KOPT-K1 (cell line): ENCODE measurements around the gene XYLT2.

Experiments
- H3K27ac ChIP-seq: fragments of 200-600 bp; sonication (generic); 2 replicates; pipeline ENCODE4 v1.5.1; 2016; ENCODE audit warnings: antibody characterized with exemption, mild to moderate bottlenecking, low read depth, low read length; ENCODE audit not compliant: poor library complexity, severe bottlenecking
- H3K36me3 ChIP-seq: fragments of 200-600 bp; sonication (generic); 2 replicates; pipeline ENCODE4 v1.5.1; 2017; ENCODE audit warnings: antibody characterized with exemption, mild to moderate bottlenecking, low read length, moderate library complexity; ENCODE audit not compliant: insufficient read depth
- H3K9me3 ChIP-seq: fragments of 200-600 bp; sonication (generic); 2 replicates; pipeline ENCODE4 v1.5.1; 2017; ENCODE audit warnings: antibody characterized with exemption, low read length, mild to moderate bottlenecking; ENCODE audit not compliant: insufficient read depth, poor library complexity, severe bottlenecking

The XYLT2 gene

GRCh38 chr17:50352072-50352692 is 6.3 kb downstream of the XYLT2 start:
- Histone ChIP-seq H3K9me3 (no peaks in the 10 kb centered on the region), H3K27ac (no peak overlapping the region), H3K36me3 (peaks cover 50% of the 10 kb centered on the region)

- H3K27ac ChIP-seq, result no peak overlapping the region
- peaks cover 58% of the 10 kb centered on the region for H3K36me3 ChIP-seq
- no peaks in the 10 kb centered on the region for H3K9me3 ChIP-seq
Measured at GRCh38 chr17:50352693-50353599, 7.0 kb downstream of the XYLT2 start.

- Histone ChIP-seq H3K27ac (no peak overlapping the region), H3K9me3 (no peaks in the 10 kb centered on the region), H3K36me3 (peaks cover 66% of the 10 kb centered on the region)
Measured at GRCh38 chr17:50353600-50354195, 7.8 kb downstream of the XYLT2 start.

GRCh38 chr17:50354198-50354597 is 8.3 kb downstream of the XYLT2 start:
- Histone ChIP-seq H3K27ac (no peak overlapping the region), H3K9me3 (no peaks in the 10 kb centered on the region), H3K36me3 (peaks cover 71% of the 10 kb centered on the region)

GRCh38 chr17:50354776-50355175 is 8.8 kb downstream of the XYLT2 start:
- H3K27ac ChIP-seq, result no peak overlapping the region
- H3K36me3 ChIP-seq, result peaks cover 76% of the 10 kb centered on the region

GRCh38 chr17:50355336-50355700 is 9.4 kb downstream of the XYLT2 start:
- H3K9me3 ChIP-seq, result no peaks in the 10 kb centered on the region
- no peak overlapping the region for H3K27ac ChIP-seq
- peaks cover 82% of the 10 kb centered on the region for H3K36me3 ChIP-seq

More at GRCh38 chr17:50354776-50355175, 8.8 kb downstream of the XYLT2 start:
- H3K9me3 ChIP-seq, result no peaks in the 10 kb centered on the region

GRCh38 chr17:50355701-50356341 is 9.9 kb downstream of the XYLT2 start:
- Histone ChIP-seq H3K9me3 (no peaks in the 10 kb centered on the region), H3K36me3 (peaks cover 82% of the 10 kb centered on the region), H3K27ac (no peak overlapping the region)

GRCh38 chr17:50356418-50356817 is 10.5 kb downstream of the XYLT2 start:
- H3K36me3 ChIP-seq, result peaks cover 87% of the 10 kb centered on the region
- H3K9me3 ChIP-seq, result no peaks in the 10 kb centered on the region
- no peak overlapping the region for H3K27ac ChIP-seq

- no peaks in the 10 kb centered on the region for H3K9me3 ChIP-seq
- peaks cover 90% of the 10 kb centered on the region for H3K36me3 ChIP-seq
- H3K27ac ChIP-seq, result no peak overlapping the region
Measured at GRCh38 chr17:50356892-50357510, 11.1 kb downstream of the XYLT2 start.

- Histone ChIP-seq H3K36me3 (peaks cover 80% of the 10 kb centered on the region), H3K9me3 (no peaks in the 10 kb centered on the region), H3K27ac (no peak overlapping the region)
Measured at GRCh38 chr17:50358177-50358576, 12.3 kb downstream of the XYLT2 start.

GRCh38 chr17:50359005-50359699 is 13.2 kb downstream of the XYLT2 start:
- H3K9me3 ChIP-seq, result no peaks in the 10 kb centered on the region
- H3K27ac ChIP-seq, result peak overlapping the region; percentile 84
- H3K36me3 ChIP-seq, result peaks cover 71% of the 10 kb centered on the region

- H3K36me3 ChIP-seq, result peaks cover 71% of the 10 kb centered on the region
- H3K9me3 ChIP-seq, result no peaks in the 10 kb centered on the region
- peak overlapping the region; percentile 84 for H3K27ac ChIP-seq
Measured at GRCh38 chr17:50359998-50360461, 14.1 kb downstream of the XYLT2 start.

- Histone ChIP-seq H3K27ac (peak overlapping the region; percentile 84), H3K36me3 (peaks cover 71% of the 10 kb centered on the region), H3K9me3 (no peaks in the 10 kb centered on the region)
Measured at GRCh38 chr17:50360486-50361115, 14.7 kb downstream of the XYLT2 start.
